ENCODE measurements around the gene ABCA6.

DNA sequence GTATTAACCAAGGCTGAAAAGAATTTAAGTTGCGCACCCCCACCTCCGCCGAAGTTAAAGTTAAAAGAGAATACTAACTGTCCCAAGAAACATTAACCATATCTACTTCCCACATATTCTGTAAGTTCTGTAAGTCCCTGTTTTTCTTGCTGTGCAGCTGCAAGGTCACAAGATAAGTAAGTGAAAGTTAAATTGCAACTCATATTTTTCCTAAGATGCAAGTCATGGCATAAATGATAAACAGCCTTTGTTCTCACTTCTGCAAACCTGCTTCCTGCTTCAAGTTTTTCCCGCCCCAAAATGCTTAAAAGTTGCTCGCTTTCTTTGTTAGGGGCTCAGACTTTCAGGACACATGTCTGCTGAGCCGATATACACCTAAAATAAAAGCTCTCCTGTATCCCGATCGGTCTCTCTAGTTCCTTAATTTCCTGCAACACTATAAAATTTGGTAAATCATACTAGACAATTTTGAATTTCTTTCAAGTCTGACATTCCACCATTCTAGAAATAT lies 48.4 kb downstream of the ABCA6 start:
- TF ChIP-seq POLR2AphosphoS5 (IDR thresholded peaks at IDR 0.05; ENCODE audit: low read depth, low read length) (no peak), TAF1 (IDR thresholded peaks at IDR 0.05; ENCODE audit: borderline replicate concordance, insufficient read depth, low read length) (no peak), FOXP2 (optimal IDR thresholded peaks at IDR 0.05; ENCODE audit: borderline replicate concordance, extremely low read depth, extremely low read length, insufficient read depth) (no peak)
- TF ChIP-seq, protein P1, sequence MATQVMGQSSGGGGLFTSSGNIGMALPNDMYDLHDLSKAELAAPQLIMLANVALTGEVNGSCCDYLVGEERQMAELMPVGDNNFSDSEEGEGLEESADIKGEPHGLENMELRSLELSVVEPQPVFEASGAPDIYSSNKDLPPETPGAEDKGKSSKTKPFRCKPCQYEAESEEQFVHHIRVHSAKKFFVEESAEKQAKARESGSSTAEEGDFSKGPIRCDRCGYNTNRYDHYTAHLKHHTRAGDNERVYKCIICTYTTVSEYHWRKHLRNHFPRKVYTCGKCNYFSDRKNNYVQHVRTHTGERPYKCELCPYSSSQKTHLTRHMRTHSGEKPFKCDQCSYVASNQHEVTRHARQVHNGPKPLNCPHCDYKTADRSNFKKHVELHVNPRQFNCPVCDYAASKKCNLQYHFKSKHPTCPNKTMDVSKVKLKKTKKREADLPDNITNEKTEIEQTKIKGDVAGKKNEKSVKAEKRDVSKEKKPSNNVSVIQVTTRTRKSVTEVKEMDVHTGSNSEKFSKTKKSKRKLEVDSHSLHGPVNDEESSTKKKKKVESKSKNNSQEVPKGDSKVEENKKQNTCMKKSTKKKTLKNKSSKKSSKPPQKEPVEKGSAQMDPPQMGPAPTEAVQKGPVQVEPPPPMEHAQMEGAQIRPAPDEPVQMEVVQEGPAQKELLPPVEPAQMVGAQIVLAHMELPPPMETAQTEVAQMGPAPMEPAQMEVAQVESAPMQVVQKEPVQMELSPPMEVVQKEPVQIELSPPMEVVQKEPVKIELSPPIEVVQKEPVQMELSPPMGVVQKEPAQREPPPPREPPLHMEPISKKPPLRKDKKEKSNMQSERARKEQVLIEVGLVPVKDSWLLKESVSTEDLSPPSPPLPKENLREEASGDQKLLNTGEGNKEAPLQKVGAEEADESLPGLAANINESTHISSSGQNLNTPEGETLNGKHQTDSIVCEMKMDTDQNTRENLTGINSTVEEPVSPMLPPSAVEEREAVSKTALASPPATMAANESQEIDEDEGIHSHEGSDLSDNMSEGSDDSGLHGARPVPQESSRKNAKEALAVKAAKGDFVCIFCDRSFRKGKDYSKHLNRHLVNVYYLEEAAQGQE (IDR thresholded peaks at IDR 0.05; ENCODE audit: insufficient read depth in 1 of 2, low read depth in 2 of 2, low read length in 2 of 2) = no peak

Measured in PFSK-1 (cell line).